GM12874 (cell line): ENCODE results near the gene TBC1D22A.

Experiments used
- TF ChIP-seq, protein P1 (sequence below): IDR thresholded peaks from 2 replicates; pipeline ENCODE4 v1.5.1; 2011; ENCODE audit warnings: low read depth, mild to moderate bottlenecking, control low read depth, low read length, moderate library complexity; ENCODE audit not compliant: insufficient read depth

The TBC1D22A gene

DNA sequence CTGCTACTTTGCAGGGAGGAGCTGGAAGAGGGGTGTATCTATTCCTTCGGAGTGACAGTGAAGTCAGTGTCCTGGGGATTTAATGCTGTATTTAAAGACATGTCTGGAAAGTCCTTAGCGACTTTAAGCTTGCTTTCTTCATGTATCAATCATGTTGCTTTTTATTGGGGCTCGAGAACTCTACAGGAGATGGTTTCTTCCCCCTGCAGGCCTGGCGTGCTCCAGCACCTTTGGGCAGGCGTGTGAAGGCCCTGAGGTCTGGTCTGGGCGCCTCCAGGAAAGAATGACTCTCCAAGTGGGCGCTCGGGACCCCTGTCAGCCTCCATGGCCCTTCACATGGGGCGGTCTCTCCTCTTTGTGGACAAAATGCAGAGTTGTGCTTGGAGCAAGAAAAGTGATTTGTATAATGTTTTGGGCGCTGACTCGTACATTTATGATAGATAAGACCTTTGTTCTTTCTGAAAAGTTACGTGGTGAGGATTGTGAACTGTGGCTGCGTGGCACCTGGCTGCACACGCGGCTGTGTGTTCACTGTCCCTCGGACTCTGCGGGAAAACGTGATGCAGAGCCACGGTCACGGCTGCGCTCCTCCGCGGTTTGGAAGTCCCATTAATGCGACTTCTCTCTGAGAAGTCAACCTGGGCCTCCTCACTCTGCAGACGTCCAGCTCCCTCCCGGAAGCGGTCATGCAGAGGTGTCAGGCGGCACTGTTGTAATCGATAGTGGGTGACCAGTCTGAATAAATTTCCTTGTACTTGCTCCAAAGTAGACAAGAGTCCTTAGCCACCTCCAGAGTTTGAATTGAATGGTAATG lies 282.5 kb downstream of the TBC1D22A start:
- TF ChIP-seq, protein P1, sequence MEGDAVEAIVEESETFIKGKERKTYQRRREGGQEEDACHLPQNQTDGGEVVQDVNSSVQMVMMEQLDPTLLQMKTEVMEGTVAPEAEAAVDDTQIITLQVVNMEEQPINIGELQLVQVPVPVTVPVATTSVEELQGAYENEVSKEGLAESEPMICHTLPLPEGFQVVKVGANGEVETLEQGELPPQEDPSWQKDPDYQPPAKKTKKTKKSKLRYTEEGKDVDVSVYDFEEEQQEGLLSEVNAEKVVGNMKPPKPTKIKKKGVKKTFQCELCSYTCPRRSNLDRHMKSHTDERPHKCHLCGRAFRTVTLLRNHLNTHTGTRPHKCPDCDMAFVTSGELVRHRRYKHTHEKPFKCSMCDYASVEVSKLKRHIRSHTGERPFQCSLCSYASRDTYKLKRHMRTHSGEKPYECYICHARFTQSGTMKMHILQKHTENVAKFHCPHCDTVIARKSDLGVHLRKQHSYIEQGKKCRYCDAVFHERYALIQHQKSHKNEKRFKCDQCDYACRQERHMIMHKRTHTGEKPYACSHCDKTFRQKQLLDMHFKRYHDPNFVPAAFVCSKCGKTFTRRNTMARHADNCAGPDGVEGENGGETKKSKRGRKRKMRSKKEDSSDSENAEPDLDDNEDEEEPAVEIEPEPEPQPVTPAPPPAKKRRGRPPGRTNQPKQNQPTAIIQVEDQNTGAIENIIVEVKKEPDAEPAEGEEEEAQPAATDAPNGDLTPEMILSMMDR = no peak

DNA sequence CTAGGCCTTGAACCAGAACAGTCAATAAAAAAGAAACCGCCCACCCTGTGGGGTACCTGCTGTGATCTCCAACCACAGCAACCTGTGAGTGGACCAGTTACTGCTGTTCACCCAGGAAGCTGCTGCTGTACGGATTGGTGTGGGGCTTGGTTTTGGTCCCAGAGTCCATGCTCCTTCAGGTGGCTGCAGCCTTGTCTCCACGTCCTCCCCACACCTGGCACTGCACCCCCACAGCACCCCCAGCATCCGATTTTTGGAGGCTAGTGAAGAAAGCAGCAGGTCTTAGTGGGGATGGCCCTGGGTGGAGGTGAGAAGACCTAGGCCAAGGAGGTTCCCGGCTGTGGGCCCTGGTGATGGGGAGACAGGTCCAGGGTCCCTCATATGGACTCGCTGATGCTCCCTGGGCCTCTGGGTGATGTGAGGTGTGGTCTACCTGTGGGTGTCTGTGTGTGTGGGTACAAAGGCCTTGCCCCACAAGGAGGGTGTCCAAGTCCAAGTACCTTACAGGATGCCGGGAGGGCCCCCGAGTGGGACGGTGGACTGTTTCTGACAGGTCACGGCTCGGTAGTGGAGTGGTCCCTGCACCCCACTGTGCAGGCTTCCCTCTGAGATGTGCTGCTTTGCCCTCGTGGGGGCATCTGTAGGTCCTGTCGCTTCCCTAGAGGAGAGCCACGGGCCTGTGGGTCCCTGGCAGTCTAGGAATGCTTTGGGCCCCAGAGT lies 283.4 kb downstream of the TBC1D22A start:
- TF ChIP-seq, protein P1 = no peak

DNA sequence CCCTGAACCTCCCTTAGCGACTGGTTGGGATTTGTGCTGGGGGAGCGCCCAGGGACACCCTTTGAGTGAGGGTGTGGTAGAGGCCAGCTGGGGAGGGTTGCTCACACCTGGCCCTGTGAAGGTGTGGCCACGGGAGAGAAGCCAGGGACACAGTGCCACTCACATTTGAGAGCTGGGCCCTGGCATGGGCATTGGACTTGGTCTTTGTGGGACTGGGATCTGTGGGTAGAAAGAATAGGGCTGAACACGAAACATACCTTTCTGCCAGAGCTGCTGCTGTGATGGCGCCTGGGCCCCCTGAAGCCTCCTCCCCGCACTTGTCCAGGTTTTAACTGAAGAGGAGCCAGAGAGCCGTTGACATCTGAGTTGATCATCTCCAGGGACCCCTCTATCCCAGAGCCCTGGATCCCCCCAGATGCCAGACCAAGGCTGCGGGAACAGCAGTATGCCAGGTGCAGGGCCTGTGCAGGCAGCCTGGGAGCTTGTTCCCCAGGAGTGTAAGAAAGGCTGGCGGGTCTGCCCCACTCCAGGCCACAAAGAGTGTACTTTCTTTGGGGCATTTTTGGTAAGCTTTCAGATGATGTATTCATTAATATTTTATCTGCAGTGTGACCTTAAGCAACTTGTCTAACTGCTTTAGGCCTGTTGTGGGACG lies 284.1 kb downstream of the TBC1D22A start:
- TF ChIP-seq, protein P1 = no peak

DNA sequence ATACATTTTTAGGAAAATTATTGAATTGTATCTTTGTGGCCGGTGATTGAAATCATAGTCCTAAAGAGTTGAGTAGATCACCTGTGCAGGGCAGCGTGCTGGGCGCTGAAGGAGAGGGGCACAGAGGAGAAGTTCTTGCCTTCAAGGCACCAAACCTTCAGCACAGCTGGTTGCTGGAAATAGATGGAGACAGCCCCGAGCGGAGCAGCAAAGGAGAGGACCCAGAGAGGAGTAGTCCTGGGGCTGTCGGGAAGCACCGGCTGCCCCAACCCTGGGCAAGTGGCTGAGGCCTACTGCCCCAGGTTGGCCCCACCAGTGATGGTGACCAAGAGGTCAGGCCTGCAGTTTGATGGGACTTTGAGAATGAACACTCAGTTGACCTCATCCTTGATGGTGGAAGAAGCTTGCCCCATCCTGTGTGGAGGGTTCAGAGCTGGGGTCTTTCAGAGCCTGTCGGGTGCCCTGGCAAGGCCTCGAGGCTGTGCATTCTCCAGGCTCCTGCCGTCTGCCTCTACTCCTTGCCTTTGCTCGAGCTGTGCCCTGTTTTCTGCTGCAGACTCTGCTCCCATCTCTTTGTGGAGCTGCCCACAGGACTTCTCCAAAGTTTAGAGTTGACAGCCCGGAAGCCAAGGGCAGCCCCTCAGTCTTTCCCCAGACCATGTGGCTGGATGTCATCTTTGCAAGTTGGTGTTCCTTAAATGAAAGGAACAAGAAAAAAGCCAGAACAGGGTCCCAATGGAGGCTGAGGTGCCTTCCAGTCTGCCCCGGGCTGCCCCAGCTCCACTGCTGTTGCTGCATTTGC lies 285.1 kb downstream of the TBC1D22A start:
- TF ChIP-seq, protein P1 = no peak

DNA sequence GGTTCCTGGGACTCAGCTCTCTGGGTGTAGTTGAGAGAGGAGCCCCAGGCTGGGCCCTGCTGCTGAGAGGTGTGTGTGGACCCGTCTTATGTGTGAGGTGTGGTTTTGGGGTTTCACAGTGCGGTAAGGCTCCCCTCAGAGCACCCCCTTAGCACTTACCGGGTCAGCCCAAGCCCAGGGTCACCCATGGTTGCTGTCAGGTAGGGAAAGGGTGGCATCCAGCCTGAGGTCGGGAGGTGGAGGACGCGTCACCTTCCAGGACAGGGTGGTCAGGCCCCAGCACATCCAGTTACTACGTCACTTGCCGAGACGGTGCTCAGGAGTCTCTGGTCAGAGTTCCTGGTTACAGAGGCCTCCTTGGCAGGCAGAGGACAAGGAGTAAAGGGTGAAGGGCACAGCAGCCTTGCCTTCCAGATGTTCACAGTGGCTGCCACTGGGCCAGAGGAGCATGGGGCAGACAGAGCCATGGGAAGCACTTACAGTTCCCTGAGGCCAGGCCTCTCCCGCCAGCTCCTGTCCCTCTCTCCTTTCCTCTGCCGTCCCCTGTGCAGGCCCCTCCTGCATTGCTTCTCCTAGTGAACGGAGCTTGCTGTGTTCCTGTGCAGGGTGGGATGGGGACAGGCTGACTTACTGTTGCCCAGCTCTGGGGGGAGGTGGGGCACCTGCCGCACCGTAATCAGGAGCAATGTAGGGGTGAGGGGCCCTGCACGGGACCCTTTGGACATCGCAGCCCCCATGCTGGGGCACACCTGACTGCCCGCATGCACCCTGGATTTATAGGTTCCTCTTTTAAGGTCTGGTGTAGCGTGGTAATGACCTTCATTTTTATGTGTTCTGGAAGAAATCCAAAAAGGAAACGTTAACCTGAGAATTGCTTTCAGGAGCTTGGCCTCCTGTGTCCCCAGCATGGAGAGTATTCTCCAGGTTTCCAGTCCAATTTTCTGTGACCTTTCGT lies 285.9 kb downstream of the TBC1D22A start:
- TF ChIP-seq, protein P1 = no peak

DNA sequence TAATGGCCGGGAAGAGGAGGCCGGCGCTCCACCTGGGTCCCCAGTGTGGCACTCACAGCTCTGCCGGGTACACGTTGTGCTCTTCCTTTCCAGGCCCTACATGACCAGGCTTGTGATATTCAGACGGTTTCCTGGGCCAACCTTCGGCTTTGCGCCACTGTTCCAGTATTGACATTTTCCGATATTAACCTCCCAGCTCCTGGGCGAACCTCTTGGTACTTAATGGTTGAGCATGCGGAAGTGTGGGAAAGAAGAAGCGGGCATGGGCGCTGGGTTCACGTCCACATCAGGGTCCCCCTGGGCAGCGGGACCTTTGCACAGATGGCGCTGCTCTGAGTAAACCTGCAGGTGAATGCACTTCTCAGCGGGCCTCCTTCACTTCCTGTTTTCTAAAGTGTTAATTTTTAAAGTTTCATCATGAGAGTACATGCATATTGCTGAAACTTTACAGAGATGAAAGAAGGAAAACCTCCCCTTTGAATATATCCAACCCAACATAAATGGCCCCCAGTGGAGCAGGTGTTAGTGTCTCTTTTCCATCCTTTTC lies 286.7 kb downstream of the TBC1D22A start:
- TF ChIP-seq, protein P1 = no peak
